ENCODE data around the gene ZNF571. TPM values are rescaled to one million over a fixed set of nuclear protein-coding genes. Genes with fewer than 3 reads are reported as not detected.

Gene ZNF571
- total RNA-seq, 4 donors from 2014 or later: 3.2 to 5.8 (median 4.1) TPM

DNA sequence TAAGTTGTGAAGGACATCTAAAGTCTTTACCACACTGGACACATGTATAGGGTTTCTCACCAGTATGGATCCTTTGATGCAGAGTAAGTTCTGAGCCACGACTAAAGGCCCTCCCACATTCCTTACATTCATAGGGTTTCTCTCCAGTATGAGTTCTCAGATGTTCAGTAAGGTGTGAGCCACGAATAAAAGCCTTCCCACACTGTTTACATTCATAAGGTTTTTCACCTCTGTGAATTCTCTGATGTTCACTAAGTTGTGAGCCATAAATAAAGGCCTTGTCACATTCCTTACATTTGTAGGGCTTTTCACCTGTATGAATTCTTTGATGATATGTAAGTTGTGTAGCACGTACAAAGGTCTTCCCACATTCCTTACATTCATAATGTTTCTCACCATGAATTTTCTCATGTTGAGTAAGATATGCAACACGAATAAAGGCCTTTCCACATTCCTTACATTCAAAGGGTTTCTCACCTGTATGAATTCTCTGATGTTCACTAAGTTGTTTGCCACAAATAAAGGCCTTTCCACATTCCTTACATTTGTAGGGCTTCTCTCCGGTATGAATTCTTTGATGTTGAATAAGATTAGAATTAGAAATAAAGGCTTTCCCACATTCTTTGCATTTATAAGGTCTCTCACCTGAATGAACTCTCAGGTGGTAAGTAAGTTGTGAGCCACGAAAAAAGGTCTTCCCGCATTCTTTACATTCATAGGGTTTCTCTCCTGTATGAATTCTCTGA, 29.8 kb downstream of the ZNF571 start:
- TF ChIP-seq, protein P1, sequence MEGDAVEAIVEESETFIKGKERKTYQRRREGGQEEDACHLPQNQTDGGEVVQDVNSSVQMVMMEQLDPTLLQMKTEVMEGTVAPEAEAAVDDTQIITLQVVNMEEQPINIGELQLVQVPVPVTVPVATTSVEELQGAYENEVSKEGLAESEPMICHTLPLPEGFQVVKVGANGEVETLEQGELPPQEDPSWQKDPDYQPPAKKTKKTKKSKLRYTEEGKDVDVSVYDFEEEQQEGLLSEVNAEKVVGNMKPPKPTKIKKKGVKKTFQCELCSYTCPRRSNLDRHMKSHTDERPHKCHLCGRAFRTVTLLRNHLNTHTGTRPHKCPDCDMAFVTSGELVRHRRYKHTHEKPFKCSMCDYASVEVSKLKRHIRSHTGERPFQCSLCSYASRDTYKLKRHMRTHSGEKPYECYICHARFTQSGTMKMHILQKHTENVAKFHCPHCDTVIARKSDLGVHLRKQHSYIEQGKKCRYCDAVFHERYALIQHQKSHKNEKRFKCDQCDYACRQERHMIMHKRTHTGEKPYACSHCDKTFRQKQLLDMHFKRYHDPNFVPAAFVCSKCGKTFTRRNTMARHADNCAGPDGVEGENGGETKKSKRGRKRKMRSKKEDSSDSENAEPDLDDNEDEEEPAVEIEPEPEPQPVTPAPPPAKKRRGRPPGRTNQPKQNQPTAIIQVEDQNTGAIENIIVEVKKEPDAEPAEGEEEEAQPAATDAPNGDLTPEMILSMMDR (IDR thresholded peaks at IDR 0.05; ENCODE audit: low read depth): no peak

- TF ChIP-seq, protein P1 (IDR thresholded peaks at IDR 0.05; ENCODE audit: low read depth): no peak
Observed at GRCh38 chr19:37563518-37563917, 31.1 kb downstream of the ZNF571 start.

DNA sequence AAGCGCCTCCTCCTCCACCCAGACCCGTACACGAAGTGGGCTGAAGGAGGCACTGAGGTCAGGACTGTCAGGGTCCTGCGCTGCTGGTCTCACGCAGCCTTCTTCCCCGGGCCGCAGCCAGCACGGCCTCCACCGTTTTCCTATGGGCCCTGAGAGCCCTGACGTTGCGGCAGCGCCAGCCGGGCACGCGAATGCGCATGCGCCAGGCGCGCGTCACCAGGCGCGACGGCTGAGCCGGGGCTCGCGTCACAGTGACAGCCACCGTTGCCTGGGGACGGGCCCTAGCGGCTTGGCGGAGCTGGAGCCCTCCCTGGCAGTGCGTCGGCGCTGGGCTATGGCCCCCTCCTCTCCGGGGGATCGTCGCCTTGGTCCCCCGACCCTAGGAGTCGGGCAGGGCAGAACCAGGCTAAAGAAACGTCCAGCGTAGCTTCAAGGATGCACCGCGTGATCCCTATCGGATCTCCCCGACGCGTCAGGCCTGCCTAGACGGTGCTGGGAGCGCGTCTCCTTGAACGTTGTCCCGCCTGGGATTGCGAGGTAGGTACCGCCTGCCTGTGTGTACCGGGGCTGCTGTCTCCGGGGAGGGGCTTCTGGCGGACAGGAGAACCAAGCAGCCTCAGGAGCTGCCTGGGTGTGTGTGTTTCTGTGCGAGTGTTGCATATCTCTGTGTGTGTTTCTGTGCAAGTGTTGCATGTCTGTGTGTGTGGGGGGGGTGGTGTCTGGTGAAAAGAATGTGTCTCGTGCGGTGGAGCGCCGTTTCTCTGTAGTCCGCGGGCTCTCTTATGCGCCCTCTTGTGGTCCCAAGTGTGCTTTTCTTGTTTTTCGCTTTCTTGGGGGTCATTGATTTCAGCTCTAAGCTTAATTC, 43.2 kb downstream of the ZNF571 start:
- TF ChIP-seq, protein P1 (IDR thresholded peaks at IDR 0.05; ENCODE audit: low read depth): no peak

GRCh38 chr19:37537391-37537947, 57.1 kb downstream of the ZNF571 start:
- TF ChIP-seq, protein P1 (IDR thresholded peaks at IDR 0.05; ENCODE audit: low read depth): no peak

DNA sequence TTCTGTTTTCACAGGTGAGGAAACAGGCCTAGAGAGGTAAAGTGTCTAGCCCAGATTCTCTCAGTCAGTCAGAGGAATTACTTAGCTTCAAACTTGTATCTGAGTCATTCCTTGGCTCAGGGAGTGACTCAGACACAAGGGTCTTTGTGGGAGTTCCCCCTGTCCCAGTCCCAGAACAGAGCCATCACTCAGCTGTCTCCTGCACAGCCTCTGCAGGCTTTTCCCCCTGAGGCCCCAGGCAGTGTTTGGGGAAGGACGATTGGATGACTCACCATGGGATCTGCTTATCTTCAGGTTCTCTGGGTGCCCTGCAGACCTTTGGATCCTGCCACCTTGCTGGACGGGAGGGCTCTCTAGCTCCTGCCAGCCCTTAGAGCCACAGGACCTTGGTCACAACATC, 74.7 kb downstream of the ZNF571 start:
- TF ChIP-seq, protein P1 (IDR thresholded peaks at IDR 0.05; ENCODE audit: low read depth): no peak

Other genes starting within 250 kb of the ZNF571 start
- 1 to 10 TPM; 4.2 to 6.3 (median 5.3) TPM for gene ZNF527, start 223.7 kb downstream of the ZNF571 start, total RNA-seq
- 10 to 100 TPM in 1 of 4 donors, 1 to 10 TPM in 3; 4.7 to 13.9 (median 8.0) TPM for gene ZNF569, start 127.3 kb downstream of the ZNF571 start, total RNA-seq
- 10 to 100 TPM in 1 of 4 donors, 1 to 10 TPM in 3; 6.4 to 13.2 (median 7.7) TPM for gene ZNF570, start 125.4 kb downstream of the ZNF571 start, total RNA-seq
- 1 to 10 TPM in 2 of 4 donors, under 1 TPM in 2; 0.16 to 2.8 (median 1.1) TPM for gene ZNF793, start 87.9 kb downstream of the ZNF571 start, total RNA-seq
- 1 to 10 TPM; 2.1 to 3.4 (median 2.8) TPM for gene ZNF540, start 84 bp upstream of the ZNF571 start, total RNA-seq
- 10 to 100 TPM in 3 of 4 donors, 1 to 10 TPM in 1; 7.2 to 20.0 (median 12.6) TPM for gene ZFP30, start 60.7 kb upstream of the ZNF571 start, total RNA-seq
- 1 to 10 TPM; 2.4 to 3.0 (median 2.8) TPM for gene ZNF607, start 125.0 kb upstream of the ZNF571 start, total RNA-seq
- 10 to 100 TPM in 1 of 4 donors, 1 to 10 TPM in 3; 9.8 to 11.9 (median 9.9) TPM for gene ZNF573, start 184.8 kb upstream of the ZNF571 start, total RNA-seq